IPS-18a (cell line): ENCODE data around the gene TMEM239.
A peak's percentile ranks its signal among the peaks of the same experiment; 100 is the strongest.
"Not testable (repeated sequence)": the region's sequence is repeated elsewhere in the genome, so short reads cannot be mapped to it uniquely, and the experiment has no call there.

ENCODE experiments used
- H3K27ac ChIP-seq: one replicate; pipeline ENCODE4 v1.5.1; 2013; ENCODE audit warnings: low read length
- H3K27me3 ChIP-seq: one replicate; pipeline ENCODE4 v1.6.1; 2013; ENCODE audit warnings: mild to moderate bottlenecking, low read length; ENCODE audit not compliant: control insufficient read depth, insufficient read depth
- H3K36me3 ChIP-seq: one replicate; pipeline ENCODE4 v1.6.1; 2013; ENCODE audit warnings: low read depth, low read length; ENCODE audit not compliant: control insufficient read depth
- H3K4me1 ChIP-seq: one replicate; pipeline ENCODE4 v1.6.1; 2013; ENCODE audit warnings: low read depth, low read length; ENCODE audit not compliant: control insufficient read depth
- H3K4me3 ChIP-seq: one replicate; pipeline ENCODE4 v1.5.1; 2013; ENCODE audit warnings: low read length
- H3K9ac ChIP-seq: one replicate; pipeline ENCODE4 v1.6.1; 2013; ENCODE audit warnings: mild to moderate bottlenecking, low read length, moderate library complexity
- H3K9me3 ChIP-seq: one replicate; pipeline ENCODE4 v1.6.1; 2013; ENCODE audit warnings: low read depth, low read length; ENCODE audit not compliant: control insufficient read depth

TMEM239 gene

GRCh38 chr20:2801286-2801728, 14.9 kb upstream of the TMEM239 start:
- Histone ChIP-seq H3K4me1 (peaks cover 16% of the 10 kb centered on the region), H3K36me3 (peaks cover 21% of the 10 kb centered on the region), H3K9me3 (no peaks in the 10 kb centered on the region), H3K9ac (no peak overlapping the region), H3K4me3 (peak overlapping the region; percentile 80), H3K27me3 (peaks cover 57% of the 10 kb centered on the region), H3K27ac (no peak overlapping the region)

- no peak overlapping the region for H3K27ac ChIP-seq
- no peaks in the 10 kb centered on the region for H3K9me3 ChIP-seq
- H3K9ac ChIP-seq, result no peak overlapping the region
- H3K4me1 ChIP-seq, result peaks cover 15% of the 10 kb centered on the region
- H3K27me3 ChIP-seq, result peaks cover 73% of the 10 kb centered on the region
- H3K36me3 ChIP-seq, result no peaks in the 10 kb centered on the region
- H3K4me3 ChIP-seq, result peak overlapping the region; percentile 37
Observed at GRCh38 chr20:2804041-2804828, 11.9 kb upstream of the TMEM239 start.

GRCh38 chr20:2804852-2805688, 11.1 kb upstream of the TMEM239 start:
- Histone ChIP-seq H3K27ac (no peak overlapping the region), H3K9ac (no peak overlapping the region), H3K4me3 (peak overlapping the region; percentile 37), H3K9me3 (no peaks in the 10 kb centered on the region), H3K27me3 (peaks cover 73% of the 10 kb centered on the region), H3K36me3 (no peaks in the 10 kb centered on the region), H3K4me1 (peaks cover 10% of the 10 kb centered on the region)

- Histone ChIP-seq H3K36me3 (no peaks in the 10 kb centered on the region), H3K4me3 (peak overlapping the region; percentile 37), H3K9ac (no peak overlapping the region), H3K9me3 (no peaks in the 10 kb centered on the region), H3K27me3 (peaks cover 71% of the 10 kb centered on the region), H3K4me1 (peaks cover 10% of the 10 kb centered on the region), H3K27ac (no peak overlapping the region)
Observed at GRCh38 chr20:2805689-2806350, 10.3 kb upstream of the TMEM239 start.

- Histone ChIP-seq H3K9ac (no peak overlapping the region), H3K4me1 (peaks cover 7% of the 10 kb centered on the region), H3K36me3 (no peaks in the 10 kb centered on the region), H3K27me3 (peaks cover 66% of the 10 kb centered on the region), H3K9me3 (no peaks in the 10 kb centered on the region), H3K27ac (no peak overlapping the region), H3K4me3 (peak overlapping the region; percentile 17)
Observed at GRCh38 chr20:2806351-2806701, 9.8 kb upstream of the TMEM239 start.

- Histone ChIP-seq H3K4me3 (no peak overlapping the region), H3K4me1 (peaks cover 7% of the 10 kb centered on the region), H3K9me3 (no peaks in the 10 kb centered on the region), H3K27me3 (peaks cover 59% of the 10 kb centered on the region), H3K9ac (no peak overlapping the region), H3K36me3 (no peaks in the 10 kb centered on the region), H3K27ac (no peak overlapping the region)
Observed at GRCh38 chr20:2807019-2807418, 9.1 kb upstream of the TMEM239 start.

GRCh38 chr20:2807929-2808328, 8.2 kb upstream of the TMEM239 start:
- H3K9ac ChIP-seq, H3K27ac ChIP-seq, H3K4me1 ChIP-seq, H3K4me3 ChIP-seq, H3K36me3 ChIP-seq, H3K9me3 ChIP-seq: not testable (repeated sequence)
- peaks cover 50% of the 10 kb centered on the region for H3K27me3 ChIP-seq

GRCh38 chr20:2809690-2810089, 6.5 kb upstream of the TMEM239 start:
- peaks cover 32% of the 10 kb centered on the region for H3K27me3 ChIP-seq

GRCh38 chr20:2812189-2812588, 4.0 kb upstream of the TMEM239 start:
- no peak overlapping the region for H3K27ac ChIP-seq
- no peak overlapping the region for H3K4me3 ChIP-seq
- no peaks in the 10 kb centered on the region for H3K9me3 ChIP-seq
- H3K4me1 ChIP-seq, result no peaks in the 10 kb centered on the region
- H3K27me3 ChIP-seq, result peaks cover 7% of the 10 kb centered on the region
- no peaks in the 10 kb centered on the region for H3K36me3 ChIP-seq
- no peak overlapping the region for H3K9ac ChIP-seq

More at GRCh38 chr20:2809690-2810089, 6.5 kb upstream of the TMEM239 start:
- no peak overlapping the region for H3K9ac ChIP-seq
- no peak overlapping the region for H3K4me3 ChIP-seq
- no peak overlapping the region for H3K27ac ChIP-seq
- no peaks in the 10 kb centered on the region for H3K9me3 ChIP-seq
- no peaks in the 10 kb centered on the region for H3K36me3 ChIP-seq
- H3K4me1 ChIP-seq, result peaks cover 7% of the 10 kb centered on the region

- H3K27ac ChIP-seq, result no peak overlapping the region
Observed at GRCh38 chr20:2814076-2814475, 2.1 kb upstream of the TMEM239 start.

GRCh38 chr20:2814587-2815051, 1.5 kb upstream of the TMEM239 start, which contains the start of gene C20orf141:
C20orf141 (plus strand) TSS chr20:2814987; CDS start chr20:2815185, 198 bp downstream.
- H3K9me3 ChIP-seq, result no peaks in the 10 kb centered on the region
- no peaks in the 10 kb centered on the region for H3K36me3 ChIP-seq
- no peak within 1 kb of the TSS for H3K4me3 ChIP-seq
- no peaks in the 10 kb centered on the region for H3K4me1 ChIP-seq
- no peak within 1 kb of the TSS for H3K9ac ChIP-seq
- H3K27me3 ChIP-seq, result peaks cover 7% of the 10 kb centered on the region
- no peak within 1 kb of the TSS for H3K27ac ChIP-seq

More at GRCh38 chr20:2814076-2814475, 2.1 kb upstream of the TMEM239 start:
- Histone ChIP-seq H3K4me3 (no peak overlapping the region), H3K9me3 (no peaks in the 10 kb centered on the region), H3K9ac (no peak overlapping the region), H3K36me3 (no peaks in the 10 kb centered on the region), H3K4me1 (no peaks in the 10 kb centered on the region), H3K27me3 (peaks cover 2% of the 10 kb centered on the region)
